Measurements from ENCODE around the gene HOXB6.

The HOXB6 gene

DNA sequence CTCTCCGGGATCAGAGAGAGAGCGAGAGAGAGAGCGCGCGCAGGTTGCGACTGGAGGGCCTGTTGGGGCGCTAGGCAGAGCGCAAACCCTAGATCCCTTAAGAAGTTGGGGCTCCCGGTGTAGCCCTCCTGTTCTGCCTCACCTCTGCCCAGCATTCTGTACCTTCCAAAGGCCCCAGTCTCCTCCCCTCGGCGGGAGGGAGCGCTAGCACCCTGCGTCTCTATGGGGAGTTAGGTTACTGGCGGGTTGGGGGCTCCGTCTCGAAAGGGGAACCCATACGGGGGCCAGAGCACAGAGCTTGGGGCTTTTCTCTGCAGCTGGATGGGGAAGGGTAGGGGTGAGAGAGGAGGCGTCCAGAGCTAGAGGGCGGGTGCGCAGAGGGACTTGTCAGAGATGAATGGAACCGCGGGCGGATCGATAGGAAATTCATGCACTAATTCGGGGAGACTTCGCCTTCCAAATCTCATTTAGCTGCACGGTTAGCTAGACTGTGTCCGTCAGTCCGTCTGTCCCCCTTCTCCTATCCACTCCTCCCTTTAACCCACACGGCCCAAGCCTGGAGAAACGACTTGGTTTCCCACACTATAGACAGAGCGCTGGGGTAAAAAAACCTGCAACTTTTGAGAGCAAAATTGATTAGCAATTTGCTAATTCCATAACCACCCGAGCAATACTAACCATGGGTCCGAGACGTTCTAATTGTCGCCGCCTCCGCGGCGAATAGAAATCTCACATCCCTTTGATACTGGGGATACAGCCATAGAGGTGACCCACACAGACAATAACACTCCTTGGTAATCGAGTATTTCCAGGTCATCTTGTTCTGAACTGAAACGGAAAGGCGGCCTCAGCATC lies 25.9 kb downstream of the HOXB6 start:
- peak in 1 of 5 experiments; percentile 16 for DNase-seq

GRCh38 chr17:48577946-48578615 lies 26.7 kb downstream of the HOXB6 start, which contains the start of gene HOXB4:
Gene HOXB4 (minus strand): TSS chr17:48578350. CDS start chr17:48578319, 31 bp downstream.
- peak; percentile 48 to 75 (median 64) for DNase-seq

DNA sequence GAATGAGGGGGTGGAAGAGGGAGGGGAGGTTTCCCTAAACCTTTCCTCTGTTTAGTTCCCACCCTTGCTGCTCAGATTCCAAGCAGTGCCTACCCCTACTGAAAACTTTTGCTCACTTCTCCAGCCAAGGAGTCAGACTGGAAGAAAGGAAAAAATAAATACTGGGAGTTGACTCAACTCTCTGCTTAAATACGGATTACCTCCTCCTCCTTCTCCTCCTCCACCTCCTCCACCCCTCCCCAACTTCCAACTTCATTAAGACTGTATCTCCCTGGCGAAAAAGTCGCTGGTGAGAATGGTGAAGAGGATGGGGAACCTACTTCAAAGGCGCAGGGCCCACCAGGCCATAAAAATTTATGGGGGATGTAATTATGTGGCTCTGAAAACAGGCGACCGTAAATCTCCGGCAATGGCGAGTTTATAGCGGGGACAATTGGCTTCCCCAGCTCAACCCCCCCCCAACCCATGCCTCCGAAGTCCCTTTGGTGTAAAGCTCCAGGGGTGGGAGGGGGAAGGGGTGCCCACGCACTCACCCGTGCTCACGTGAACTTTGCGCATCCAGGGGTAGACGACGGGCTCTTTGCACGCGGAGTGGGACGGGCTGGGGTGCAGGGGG lies 27.3 kb downstream of the HOXB6 start:
- DNase-seq, result peak in 1 of 5 experiments; percentile 41

GRCh38 chr17:48576479-48577309 lies 28.1 kb downstream of the HOXB6 start:
- DNase-seq, result no peak

DNA sequence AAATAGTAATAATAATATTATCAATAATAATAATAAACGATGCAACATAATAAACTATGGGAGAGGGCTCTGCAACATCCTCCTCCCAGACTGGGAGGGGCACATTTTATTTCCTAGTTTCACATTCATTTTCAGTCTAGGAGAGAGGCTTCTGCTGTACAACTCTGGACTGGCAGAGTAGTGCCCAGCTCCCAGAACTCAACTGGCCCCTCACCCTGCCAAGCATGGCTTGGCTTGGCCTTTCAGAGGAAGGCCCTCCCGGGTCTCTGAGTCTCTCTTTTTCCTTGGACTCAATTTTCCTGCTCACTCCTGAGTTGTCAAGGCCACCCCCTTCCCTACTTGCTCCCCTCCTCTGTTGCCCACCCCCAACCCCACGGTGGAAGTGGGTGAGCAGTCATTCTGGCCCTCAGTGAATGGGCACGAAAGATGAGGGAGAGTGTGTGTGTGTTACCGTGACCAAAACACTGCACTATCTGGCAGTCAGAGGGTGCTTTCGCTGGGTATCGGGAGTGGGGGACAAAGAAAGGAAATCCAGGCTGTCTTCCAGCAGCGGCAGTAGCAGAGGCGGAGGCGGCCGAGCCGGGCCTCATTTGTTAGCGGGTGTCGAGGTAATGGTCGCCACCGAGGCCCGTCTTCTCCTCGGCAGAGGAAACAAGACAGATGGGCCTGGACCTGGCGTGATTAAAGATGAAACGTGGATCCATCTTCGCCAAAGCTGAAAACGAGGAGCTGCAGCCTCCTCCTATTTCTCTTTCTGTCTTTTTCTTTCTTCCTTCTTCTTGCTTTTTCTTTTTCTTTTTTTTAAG lies 28.9 kb downstream of the HOXB6 start:
- DNase-seq, result no peak

DNA sequence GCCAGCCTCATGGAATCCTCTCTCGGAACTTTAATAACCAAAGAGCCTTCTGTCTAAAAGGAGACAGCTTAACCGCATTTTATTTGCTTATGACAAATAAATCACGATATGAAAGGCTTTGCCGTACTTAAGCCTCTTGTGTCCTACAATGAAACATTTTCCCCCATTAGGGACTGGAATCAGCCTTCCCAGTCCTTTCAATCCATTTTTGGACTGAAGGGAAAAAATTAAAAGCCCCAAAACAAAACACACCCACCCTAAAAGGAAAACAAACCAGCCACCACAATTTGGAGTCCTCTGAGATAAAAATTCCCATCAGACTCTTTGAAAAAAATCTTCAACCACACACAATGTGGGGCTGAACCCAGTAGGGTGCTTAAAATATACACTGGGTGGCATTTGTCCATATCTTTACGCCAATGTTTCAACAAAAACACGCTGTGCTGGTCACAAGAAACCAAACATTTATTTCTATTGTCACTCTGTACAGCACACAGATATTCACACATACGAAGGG lies 29.7 kb downstream of the HOXB6 start:
- DNase-seq, result no peak

GRCh38 chr17:48574505-48575065 lies 30.2 kb downstream of the HOXB6 start:
- no peak for DNase-seq

DNA sequence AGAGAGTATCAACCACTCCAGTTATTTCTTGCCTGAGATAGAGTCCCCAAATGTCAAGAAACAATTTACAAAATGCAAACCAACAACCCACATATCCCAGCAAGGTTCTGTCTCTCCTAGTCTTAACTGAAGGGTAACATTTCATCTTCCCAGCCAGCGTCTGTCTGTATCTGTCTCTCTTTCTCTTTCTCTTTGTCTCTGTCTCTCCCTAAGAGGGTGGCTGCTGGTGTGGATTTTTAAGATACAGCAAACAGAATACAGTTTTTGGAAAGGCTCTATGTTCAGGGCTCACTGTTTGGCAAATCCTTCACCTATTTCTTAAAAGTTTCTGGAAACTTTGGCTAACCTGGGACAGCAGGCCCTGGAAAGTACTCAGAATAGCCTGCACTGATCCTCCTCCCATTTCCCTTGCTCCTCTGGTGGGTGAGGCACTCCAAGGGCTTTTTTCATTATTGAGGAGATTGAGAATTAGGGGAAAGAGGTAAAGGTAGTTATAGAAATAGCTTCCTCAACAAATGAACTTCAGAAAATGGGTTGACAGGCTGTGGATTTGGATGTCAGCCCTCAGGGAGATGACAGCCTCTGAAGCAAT lies 32.9 kb downstream of the HOXB6 start:
- no peak for DNase-seq

DNA sequence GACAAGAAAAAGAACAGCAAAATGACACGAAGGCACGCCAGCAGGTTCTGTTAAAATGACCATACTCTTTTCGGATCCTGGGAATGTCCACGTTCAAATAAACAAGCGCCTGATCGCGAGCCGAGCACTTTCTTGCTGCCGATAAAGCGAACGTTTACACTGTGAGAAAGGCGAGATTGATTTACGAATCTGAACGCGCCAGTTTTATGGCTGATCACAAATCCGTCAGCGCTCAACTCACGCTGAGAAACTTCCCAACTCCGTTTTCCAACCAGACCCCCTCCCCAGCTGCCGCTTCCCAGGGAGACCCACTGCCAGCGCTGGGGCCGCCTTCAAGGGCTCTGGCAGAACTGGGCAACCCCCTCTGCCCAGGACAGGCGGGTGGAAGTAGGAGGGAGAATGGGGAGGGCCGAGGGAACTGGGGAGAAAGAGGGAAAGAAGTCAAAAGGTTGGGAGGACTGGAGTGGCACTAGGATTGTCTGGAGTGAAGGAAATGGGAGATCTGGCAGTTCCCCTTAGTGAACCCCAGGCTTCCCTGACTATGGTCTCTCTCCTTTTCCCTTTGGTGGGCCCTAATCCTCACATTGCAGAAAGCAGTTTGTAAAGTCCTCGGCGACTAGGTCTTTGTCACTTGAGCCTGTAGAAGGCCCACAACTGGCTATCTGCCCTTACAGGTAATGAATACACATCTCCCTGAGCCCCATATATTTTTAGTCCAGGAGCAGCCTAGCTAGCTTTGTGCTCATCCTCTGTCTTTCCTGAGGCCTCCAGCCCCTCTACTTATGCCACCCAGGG lies 33.6 kb downstream of the HOXB6 start:
- DNase-seq, result no peak

- DNase-seq, result no peak
Measured at GRCh38 chr17:48570325-48571023, 34.3 kb downstream of the HOXB6 start.

DNA sequence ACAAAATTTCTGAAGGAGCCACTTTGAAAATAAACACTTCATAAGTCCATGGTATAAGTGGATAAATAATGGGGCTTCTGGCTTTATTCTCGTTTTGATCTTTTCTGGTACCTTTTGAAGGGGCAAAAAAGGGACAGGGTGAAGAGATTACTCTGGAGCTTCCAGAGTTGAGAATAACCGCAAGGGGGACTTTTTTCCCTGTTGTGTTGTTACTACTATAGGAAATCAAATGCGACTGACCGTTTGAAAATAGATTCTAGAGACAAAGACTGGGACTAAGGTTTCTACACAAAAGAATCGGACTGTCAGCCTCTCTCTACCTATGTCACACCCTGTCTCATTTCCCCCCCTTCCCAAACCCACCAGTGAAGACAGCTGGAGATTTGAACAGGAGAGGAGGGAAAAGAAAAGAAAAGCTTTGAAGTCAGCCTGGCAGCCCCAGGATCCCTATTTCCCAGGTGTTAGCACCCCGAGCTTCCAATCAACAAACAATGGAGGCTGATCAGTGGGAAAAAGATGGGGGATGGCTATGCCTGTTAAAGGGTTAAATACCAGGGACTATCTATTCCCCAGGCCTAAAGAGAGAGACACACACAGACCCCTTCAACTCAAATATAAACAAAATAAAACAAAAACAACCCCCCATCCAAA lies 35.0 kb downstream of the HOXB6 start:
- no peak for DNase-seq

DNA sequence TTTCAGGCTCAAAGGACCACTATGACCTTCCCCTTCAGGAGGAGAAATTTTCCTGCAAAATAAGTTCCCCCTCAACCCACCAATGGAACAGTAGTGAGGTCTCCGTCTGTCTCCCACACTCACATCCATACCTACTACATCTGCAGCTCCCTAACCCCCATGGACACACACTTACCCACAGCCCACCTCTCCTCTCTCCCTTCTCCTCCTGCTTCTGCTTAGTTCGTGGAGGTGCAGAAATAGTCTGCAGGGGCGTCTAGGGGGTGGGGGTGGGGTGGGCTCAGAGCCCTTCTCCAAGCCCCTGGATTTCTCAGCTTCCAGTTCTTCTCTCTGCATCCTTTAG lies 35.6 kb downstream of the HOXB6 start:
- no peak for DNase-seq

DNA sequence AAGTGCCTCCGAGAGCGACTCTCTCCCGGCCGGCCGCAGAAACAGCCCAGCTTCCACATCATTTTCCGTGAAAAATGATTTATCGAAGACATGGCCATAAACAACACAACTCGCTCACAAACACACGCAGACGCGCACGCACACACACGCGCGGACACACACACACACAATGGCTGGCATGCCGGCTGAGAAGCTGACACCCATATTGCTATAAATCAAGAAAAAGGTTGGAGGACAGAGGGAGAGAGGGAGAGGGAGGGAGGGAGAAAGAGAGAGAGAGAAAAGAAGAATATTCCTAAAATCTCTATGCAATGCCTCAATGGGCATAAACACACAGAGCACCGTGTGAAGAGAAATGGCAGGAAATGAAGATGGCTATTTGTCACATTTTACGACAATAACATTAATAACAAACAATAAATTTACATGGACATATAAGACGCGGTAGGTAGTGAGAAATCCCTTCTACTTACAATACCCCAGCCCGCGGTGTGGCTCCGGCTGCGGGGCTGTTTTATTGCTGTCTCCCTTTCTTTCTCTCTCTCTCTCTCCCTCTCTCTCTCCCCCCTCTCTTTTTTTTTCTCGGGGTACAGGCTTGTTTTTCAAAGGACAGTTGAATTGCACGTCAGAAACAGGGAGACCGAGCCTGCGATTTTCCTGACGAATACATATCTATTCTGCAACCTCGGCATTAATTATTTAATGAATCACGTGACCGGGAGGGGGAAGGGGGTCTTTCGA lies 36.1 kb downstream of the HOXB6 start:
- no peak for DNase-seq

DNA sequence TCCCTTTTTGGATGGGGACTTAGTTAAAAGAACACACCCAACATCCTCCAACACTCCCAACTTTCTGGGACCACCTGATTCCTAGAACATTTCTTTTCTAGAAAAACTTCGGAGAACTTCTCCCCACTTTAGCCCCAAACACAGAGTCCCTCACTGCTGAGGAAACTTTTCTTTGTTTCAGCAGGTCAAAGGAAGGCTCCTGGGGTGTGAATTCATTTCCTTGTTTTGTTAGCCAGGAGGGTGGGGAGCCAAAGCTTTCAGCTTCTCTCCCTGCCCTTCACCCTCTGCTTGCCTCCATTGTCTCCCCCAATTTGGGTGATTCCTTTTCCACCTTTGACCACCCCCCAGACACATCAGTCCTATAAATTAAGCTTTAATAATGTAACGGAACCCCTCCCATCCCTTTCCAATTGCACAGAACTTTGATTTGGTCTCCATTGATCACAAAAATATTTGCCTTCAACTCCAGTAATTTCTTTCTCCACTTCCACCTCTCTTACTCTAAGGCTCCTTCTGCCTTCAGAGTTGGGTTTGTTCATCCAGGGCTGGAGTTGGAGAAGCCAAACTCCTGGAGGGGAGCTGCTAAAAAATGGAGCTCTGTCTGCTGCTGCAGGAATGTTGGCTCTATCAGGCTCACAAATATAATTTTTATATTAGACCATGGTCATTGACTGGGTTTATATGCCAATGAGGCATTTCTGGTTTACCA lies 37.0 kb downstream of the HOXB6 start:
- DNase-seq, result no peak

DNA sequence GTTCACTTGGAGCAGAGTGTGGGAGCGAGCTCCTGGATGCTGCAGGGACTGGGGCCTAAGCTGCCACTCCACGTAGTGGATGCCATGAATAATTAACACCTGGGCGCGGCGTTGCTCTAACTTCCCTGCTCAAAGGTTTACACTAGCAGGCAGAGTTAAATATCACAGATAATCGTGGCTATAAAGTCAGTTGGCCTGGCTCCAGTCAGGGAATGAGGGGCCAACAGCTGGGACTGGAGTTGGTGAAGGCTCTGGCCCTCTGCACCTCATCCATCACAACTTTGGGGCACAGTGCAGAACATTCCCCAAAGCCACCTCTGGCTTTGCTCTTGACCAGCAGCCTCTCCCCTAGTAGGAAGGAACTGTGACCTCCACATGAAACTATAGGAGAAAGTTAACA lies 37.6 kb downstream of the HOXB6 start:
- no peak for DNase-seq

DNA sequence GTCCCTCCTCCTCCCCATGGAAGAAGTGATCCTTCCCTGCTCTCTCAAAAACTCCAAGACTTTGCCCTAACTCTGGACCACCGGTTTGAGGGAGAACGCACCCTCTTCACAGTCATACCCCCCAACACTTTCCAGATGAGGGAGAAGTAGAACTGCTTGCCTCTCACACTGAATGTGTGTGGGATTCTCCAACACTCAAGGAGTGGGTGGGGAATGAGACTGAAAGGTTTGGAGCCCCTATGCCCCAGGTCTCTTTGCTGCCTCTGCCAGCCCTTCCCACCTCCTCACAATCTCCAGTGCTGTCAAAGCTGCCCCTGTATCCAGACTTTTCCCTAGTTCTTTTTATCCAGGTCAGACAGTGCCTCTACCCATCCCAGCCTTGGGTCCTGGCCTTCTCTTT lies 38.1 kb downstream of the HOXB6 start:
- no peak for DNase-seq

DNA sequence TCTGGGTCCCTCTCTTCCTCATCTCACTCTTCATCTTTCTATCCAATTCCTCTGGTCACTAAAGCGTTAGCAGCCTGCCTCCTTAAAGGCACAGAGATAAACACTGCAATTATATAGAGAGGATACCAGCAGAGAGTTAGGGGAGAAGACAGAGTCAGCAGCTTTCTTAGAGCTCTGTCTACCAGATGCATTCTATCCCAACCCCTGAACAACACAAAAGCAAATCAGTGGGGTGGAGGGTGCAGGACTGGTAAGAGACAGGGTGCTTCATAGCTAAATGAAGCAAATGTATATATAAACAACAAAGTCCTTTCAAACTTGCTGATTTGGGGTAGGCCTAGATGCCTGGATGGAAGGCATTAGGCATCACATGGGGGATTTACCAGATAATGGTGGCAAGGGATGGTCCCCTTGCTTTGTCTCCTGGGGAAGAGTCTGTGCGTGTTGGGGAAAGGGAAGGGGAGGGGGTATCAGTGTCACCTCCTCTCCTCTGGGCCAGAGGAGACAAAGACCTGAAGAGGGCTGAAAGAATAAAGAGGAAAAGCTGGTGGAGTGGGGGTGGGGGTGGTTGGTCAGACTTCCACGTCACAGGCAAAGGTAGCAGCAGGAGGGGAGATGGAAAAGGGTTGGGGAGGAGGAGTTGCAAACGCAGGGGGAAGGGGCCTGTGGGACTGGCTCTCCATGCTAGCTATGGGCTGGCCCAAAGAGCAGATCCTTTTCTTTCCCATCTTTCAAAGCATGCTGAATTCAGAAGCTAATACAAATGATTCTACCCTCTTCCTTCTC lies 38.7 kb downstream of the HOXB6 start:
- DNase-seq, result no peak
